Thyroid gland (tissue), 4 donors: Measurements from ENCODE around the gene KANSL1. TPM values are rescaled to one million over a fixed set of nuclear protein-coding genes. Genes with fewer than 3 reads are reported as not detected.

ENCODE experiments used
- DNase-seq, 2 donors: peaks; one replicate each; pipeline ENCODE4 v3.0.0-alpha.2; 2019
- H3K27ac ChIP-seq, 3 donors: fragments of 200-600 bp; sonication (generic); 1 replicate in 2 of 3; 2 replicates in 1 of 3; pipeline ENCODE4 v1.5.1; 2016 to 2019; ENCODE audit warnings: mild to moderate bottlenecking in 1 of 3, moderate library complexity in 1 of 3
- H3K27me3 ChIP-seq: fragments of 200-600 bp; sonication (generic); one replicate; pipeline ENCODE4 v1.5.1; 2019
- H3K36me3 ChIP-seq, 2 donors: fragments of 200-600 bp; sonication (generic); one replicate each; pipeline ENCODE4 v1.5.1; 2016 to 2019
- H3K4me1 ChIP-seq, 2 donors: fragments of 200-600 bp; sonication (generic); one replicate each; pipeline ENCODE4 v1.5.1; 2017 to 2019
- H3K4me3 ChIP-seq, 3 donors: fragments of 200-600 bp; sonication (generic); replicated peaks in 1 of 3; 1 replicate in 2 of 3; 2 replicates in 1 of 3; pipeline ENCODE4 v1.5.1; 2016; ENCODE audit warnings: mild to moderate bottlenecking in 1 of 3
- H3K9me3 ChIP-seq: fragments of 200-600 bp; sonication (generic); one replicate; pipeline ENCODE4 v1.5.1; 2017
- CTCF ChIP-seq, 6 experiments: fragments of 200-600 bp in 3 of 6; fragments of 450-650 bp in 3 of 6; sonication (generic) in 3 of 6; IDR thresholded peaks; one replicate each; pipeline ENCODE4 v1.5.1; 2016 to 2019; ENCODE audit warnings: antibody characterized with exemption in 6 of 6, mild to moderate bottlenecking in 2 of 6, inconsistent platforms in 1 of 6, moderate library complexity in 1 of 6
- POLR2A ChIP-seq, 2 donors: fragments of 450-650 bp; IDR thresholded peaks; one replicate each; pipeline ENCODE4 v1.6.1; 2017; ENCODE audit warnings: antibody characterized with exemption in 2 of 2, mild to moderate bottlenecking in 2 of 2, moderate library complexity in 1 of 2
- WGBS, 2 donors: methylation state at CpG; one replicate each; pipeline ENCODE4 v1.1.5; 2017; 5-methylcytosine and 5-hydroxymethylcytosine counted together
- intact Hi-C: fragments of 100-400 bp; cut with DNase I; formaldehyde crosslinking; loops from one replicate; pipeline ENCODE4 v1.15.1; 2023
- total RNA-seq, 4 donors: library from RNA; depleted of rRNA; stranded (reverse); fragments of >200 nt; gene quantifications; one replicate each; pipeline ENCODE4 v1.2.3, GENCODE V29; 2016

KANSL1 gene
- total RNA-seq, 4 donors from 2014 or later = 90.7 to 209 (median 124) TPM

GRCh38 chr17:46046957-46047356, 146.3 kb downstream of the KANSL1 start:
- intact Hi-C loops = loop anchor here (5.0 kb wide), 1 partner anchor 165 kb away; no protein-coding TSS in a partner anchor
- no peaks in the 10 kb centered on the region for H3K27me3 ChIP-seq
- H3K4me1 ChIP-seq = peaks cover 46 to 50% of the 10 kb centered on the region in 2 donors
- TF ChIP-seq POLR2A (IDR thresholded peaks at IDR 0.05) (no peak), CTCF (IDR thresholded peaks at IDR 0.05) (peak in 4 of 6 experiments; percentile 11 to 40 (median 25))
- H3K9me3 ChIP-seq = no peaks in the 10 kb centered on the region
- WGBS, 2 donors = 26 to 31% methylated on average over 1 of the region's 1 CpG
- H3K27ac ChIP-seq = peak overlapping the region; percentile 57 to 89 (median 83)
- no peak for DNase-seq
- peaks cover 9 to 17% of the 10 kb centered on the region in 2 donors for H3K36me3 ChIP-seq
- H3K4me3 ChIP-seq = no peak overlapping the region

DNA sequence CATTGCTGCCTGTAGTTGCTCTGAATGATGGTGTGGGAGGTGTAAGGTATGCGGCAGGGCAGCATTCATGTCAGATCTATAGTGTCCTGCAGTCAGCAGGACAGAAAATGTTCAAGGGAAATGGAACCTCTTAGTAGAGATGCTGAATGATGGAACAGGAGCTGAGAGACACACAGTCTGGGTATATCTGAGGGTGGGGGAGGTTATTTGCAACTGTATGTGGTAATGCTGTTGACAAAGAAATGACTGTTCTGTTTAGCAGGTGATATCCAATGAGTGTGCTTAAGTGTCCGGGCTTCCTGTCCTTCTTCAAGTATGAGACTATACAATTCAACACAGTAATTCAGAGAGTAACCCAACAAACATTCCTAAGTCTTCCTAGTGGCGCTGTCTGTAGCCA, 147.6 kb downstream of the KANSL1 start:
- no peak for DNase-seq
- Histone ChIP-seq H3K36me3 (peaks cover 9 to 15% of the 10 kb centered on the region in 2 donors), H3K27ac (peak overlapping the region; percentile 56 to 89 (median 83)), H3K27me3 (no peaks in the 10 kb centered on the region), H3K4me3 (no peak overlapping the region), H3K4me1 (peaks cover 46 to 50% of the 10 kb centered on the region in 2 donors), H3K9me3 (no peaks in the 10 kb centered on the region)
- intact Hi-C loops = loop anchor here (5.0 kb wide), 1 partner anchor 167 kb away; no protein-coding TSS in a partner anchor
- 78 to 84% methylated on average over 3 of the region's 3 CpGs for WGBS, 2 donors
- TF ChIP-seq CTCF (IDR thresholded peaks at IDR 0.05) (no peak), POLR2A (IDR thresholded peaks at IDR 0.05) (no peak)

- 60 to 64% methylated on average over 2 of the region's 2 CpGs for WGBS, 2 donors
- Histone ChIP-seq H3K36me3 (peaks cover 7 to 9% of the 10 kb centered on the region in 2 donors), H3K9me3 (no peaks in the 10 kb centered on the region), H3K4me3 (no peak overlapping the region), H3K4me1 (peaks cover 46 to 53% of the 10 kb centered on the region in 2 donors), H3K27ac (peak overlapping the region; percentile 83 to 89 (median 84)), H3K27me3 (no peaks in the 10 kb centered on the region)
- DNase-seq = no peak
- no peak for TF ChIP-seq CTCF (IDR thresholded peaks at IDR 0.05)
- TF ChIP-seq POLR2A (IDR thresholded peaks at IDR 0.05) = no peak
- intact Hi-C loops = loop anchor here (5.0 kb wide), 1 partner anchor 167 kb away; no protein-coding TSS in a partner anchor
Observed at GRCh38 chr17:46044989-46045388, 148.2 kb downstream of the KANSL1 start.

DNA sequence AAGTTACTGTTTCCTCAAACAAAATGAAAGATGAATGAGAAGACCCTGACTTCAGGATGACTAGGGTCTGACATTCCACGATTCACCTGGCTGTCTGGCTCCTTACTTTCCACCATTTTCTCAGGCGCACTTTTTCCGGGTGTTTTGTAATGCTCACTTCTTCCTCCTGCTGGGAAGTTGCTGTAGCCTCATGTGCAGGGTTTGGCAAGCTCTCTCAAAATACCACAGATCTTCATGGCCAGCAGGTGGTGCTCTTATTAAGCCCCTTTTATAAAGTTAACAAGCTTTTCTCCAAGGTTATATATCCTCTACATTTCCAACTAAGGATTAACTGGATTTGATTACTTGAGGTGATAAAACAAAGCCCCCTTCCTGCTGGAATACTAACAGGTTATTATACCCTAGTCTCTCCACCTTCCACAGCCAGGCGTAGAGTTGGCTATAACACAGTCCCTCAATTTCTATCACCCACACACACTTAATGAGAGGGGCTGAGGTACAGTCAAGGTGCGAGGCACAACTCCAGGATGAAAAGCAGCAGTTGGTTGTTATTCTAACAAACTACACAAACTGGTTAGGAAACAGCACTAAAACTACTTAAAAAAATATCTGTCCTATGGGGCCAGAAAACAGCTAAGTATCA, 148.8 kb downstream of the KANSL1 start:
- Histone ChIP-seq H3K27me3 (no peaks in the 10 kb centered on the region), H3K4me3 (no peak overlapping the region), H3K9me3 (no peaks in the 10 kb centered on the region), H3K4me1 (peaks cover 51 to 59% of the 10 kb centered on the region in 2 donors), H3K36me3 (peaks cover 2 to 3% of the 10 kb centered on the region in 2 donors), H3K27ac (peak overlapping the region; percentile 83 to 89 (median 84))
- intact Hi-C loops = no loop called here
- no peak for TF ChIP-seq POLR2A (IDR thresholded peaks at IDR 0.05)
- TF ChIP-seq CTCF (IDR thresholded peaks at IDR 0.05) = peak; percentile 58 to 96 (median 86)
- DNase-seq = peak; percentile 77 to 79
- WGBS, 2 donors = 26 to 34% methylated on average over 5 of the region's 5 CpGs

GRCh38 chr17:46043606-46044005, 149.6 kb downstream of the KANSL1 start:
- H3K9me3 ChIP-seq = no peaks in the 10 kb centered on the region
- DNase-seq = no peak
- WGBS, 2 donors = 34 to 38% methylated on average over 3 of the region's 3 CpGs
- peak overlapping the region; percentile 83 to 89 (median 84) for H3K27ac ChIP-seq
- no peaks in the 10 kb centered on the region for H3K27me3 ChIP-seq
- TF ChIP-seq POLR2A (IDR thresholded peaks at IDR 0.05) (peak in 1 of 2 donors; percentile 34), CTCF (IDR thresholded peaks at IDR 0.05) (peak in 1 of 6 experiments; percentile 30)
- H3K36me3 ChIP-seq = peaks cover 4 to 6% of the 10 kb centered on the region in 2 donors
- H3K4me1 ChIP-seq = peaks cover 59 to 67% of the 10 kb centered on the region in 2 donors
- H3K4me3 ChIP-seq = no peak overlapping the region
- intact Hi-C loops = no loop called here
